Measurements from ENCODE around the gene CCDC85B.

GRCh38 chr11:65931773-65932557 lies 41.5 kb downstream of the CCDC85B start:
- TF ChIP-seq CTCF (IDR thresholded peaks at IDR 0.05), result no peak
- TF ChIP-seq POLR2A (IDR thresholded peaks at IDR 0.05), result no peak
